HEK293T (cell line): ENCODE measurements around the gene LEPR.

Experiments used
- CTCF ChIA-PET: fragments of 350-600 bp; formaldehyde crosslinking; extraction: SDS; loops from one replicate; lab custom pipeline; 2021; ENCODE audit warnings: antibody characterized with exemption, inconsistent platforms; lab: Yijun Ruan, JAX
- POLR2A ChIA-PET: fragments of 350-600 bp; formaldehyde crosslinking; extraction: SDS; loops from one replicate; lab custom pipeline; 2020; ENCODE audit warnings: antibody characterized with exemption, inconsistent platforms; lab: Yijun Ruan, JAX
- DNase-seq: peaks from one replicate; pipeline ENCODE4 v3.0.0; 2012; ENCODE audit warnings: mixed read lengths; ENCODE audit errors: extremely low spot score
- ARNT ChIP-seq: fragments of 450-650 bp; IDR thresholded peaks from 2 replicates; pipeline ENCODE4 v1.6.1; 2017; ENCODE audit warnings: mild to moderate bottlenecking
- BHLHE40 ChIP-seq: fragments of 450-650 bp; IDR thresholded peaks from 2 replicates; pipeline ENCODE4 v1.6.1; 2016; ENCODE audit warnings: mild to moderate bottlenecking, moderate library complexity, borderline replicate concordance
- CTBP1 ChIP-seq: fragments of 450-650 bp; IDR thresholded peaks from 2 replicates; pipeline ENCODE4 v1.6.1; 2016; ENCODE audit warnings: borderline replicate concordance
- ELF4 ChIP-seq: fragments of 450-650 bp; IDR thresholded peaks from 2 replicates; pipeline ENCODE4 v1.6.1; 2017; ENCODE audit warnings: antibody characterized with exemption
- FOXA1 ChIP-seq: fragments of 450-650 bp; IDR thresholded peaks from 2 replicates; pipeline ENCODE4 v1.6.1; 2016; ENCODE audit warnings: mild to moderate bottlenecking
- FOXK2 ChIP-seq: fragments of 450-650 bp; IDR thresholded peaks from 2 replicates; pipeline ENCODE4 v1.6.1; 2016; ENCODE audit warnings: mild to moderate bottlenecking
- FOXM1 ChIP-seq: fragments of 450-650 bp; IDR thresholded peaks from 2 replicates; pipeline ENCODE4 v1.6.1; 2017; ENCODE audit warnings: mild to moderate bottlenecking, borderline replicate concordance
- HDGF ChIP-seq: fragments of 450-650 bp; IDR thresholded peaks from 2 replicates; pipeline ENCODE4 v1.6.1; 2017; ENCODE audit warnings: antibody characterized with exemption, borderline replicate concordance
- L3MBTL2 ChIP-seq: fragments of 450-650 bp; conservative IDR thresholded peaks from 2 replicates; pipeline ENCODE4 v1.6.1; 2016; ENCODE audit warnings: mild to moderate bottlenecking
- LEF1 ChIP-seq: fragments of 450-650 bp; IDR thresholded peaks from 2 replicates; pipeline ENCODE4 v1.6.1; 2017; ENCODE audit warnings: mild to moderate bottlenecking, borderline replicate concordance
- NFRKB ChIP-seq: fragments of 450-650 bp; IDR thresholded peaks from 2 replicates; pipeline ENCODE4 v1.6.1; 2016; ENCODE audit warnings: mild to moderate bottlenecking, moderate library complexity
- SP1 ChIP-seq: fragments of 450-650 bp; IDR thresholded peaks from 2 replicates; pipeline ENCODE4 v1.6.1; 2017
- SUZ12 ChIP-seq: fragments of 450-650 bp; IDR thresholded peaks from 2 replicates; pipeline ENCODE4 v1.6.1; 2016; ENCODE audit warnings: mild to moderate bottlenecking
- TARDBP ChIP-seq: fragments of 450-650 bp; IDR thresholded peaks from 2 replicates; pipeline ENCODE4 v1.6.1; 2016
- ZNF384 ChIP-seq: fragments of 450-650 bp; IDR thresholded peaks from 2 replicates; pipeline ENCODE4 v1.6.1; 2016
- TF ChIP-seq, protein P1 (sequence below): fragments of 450-650 bp; IDR thresholded peaks from 2 replicates; pipeline ENCODE4 v1.6.1; 2016

LEPR gene

DNA sequence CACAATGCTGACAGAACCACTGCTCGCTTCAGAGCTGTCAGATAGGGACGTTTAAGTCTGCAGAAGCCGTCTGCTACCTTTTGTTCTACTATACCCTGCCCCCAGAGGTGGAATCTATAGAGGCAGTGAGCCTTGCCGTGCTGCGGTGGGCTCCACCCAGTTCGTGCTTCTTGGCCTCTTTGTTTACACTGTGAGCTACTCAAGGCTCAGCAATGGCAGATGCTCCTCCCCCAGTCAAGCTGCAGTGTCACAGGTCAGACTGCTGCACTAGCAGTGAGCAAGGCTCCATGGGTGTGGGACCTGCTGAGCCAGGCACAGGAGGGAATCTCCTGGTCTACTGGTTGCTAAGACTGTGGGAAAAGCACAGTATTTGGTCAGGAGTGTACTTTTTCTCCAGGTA, 47.1 kb downstream of the LEPR start:
- CTCF ChIA-PET, result interaction anchor here (1.1 to 4.2 kb wide), 4 partner anchors 8 to 220 kb away, joined by 4 to 27 read pairs (median 4); no protein-coding TSS in a partner anchor
- POLR2A ChIA-PET, result interaction anchor here (0.9 kb wide), 1 partner anchor 47 kb away, joined by 3 read pairs; no protein-coding TSS in a partner anchor
- DNase-seq, result peak; percentile 52
- TF ChIP-seq FOXK2 (no peak), ARNT (no peak), LEF1 (no peak), ZNF384 (no peak), NFRKB (no peak), TARDBP (no peak), FOXA1 (no peak), L3MBTL2 (no peak), SP1 (no peak), BHLHE40 (no peak), SUZ12 (no peak), ELF4 (no peak)
- TF ChIP-seq, protein P1, sequence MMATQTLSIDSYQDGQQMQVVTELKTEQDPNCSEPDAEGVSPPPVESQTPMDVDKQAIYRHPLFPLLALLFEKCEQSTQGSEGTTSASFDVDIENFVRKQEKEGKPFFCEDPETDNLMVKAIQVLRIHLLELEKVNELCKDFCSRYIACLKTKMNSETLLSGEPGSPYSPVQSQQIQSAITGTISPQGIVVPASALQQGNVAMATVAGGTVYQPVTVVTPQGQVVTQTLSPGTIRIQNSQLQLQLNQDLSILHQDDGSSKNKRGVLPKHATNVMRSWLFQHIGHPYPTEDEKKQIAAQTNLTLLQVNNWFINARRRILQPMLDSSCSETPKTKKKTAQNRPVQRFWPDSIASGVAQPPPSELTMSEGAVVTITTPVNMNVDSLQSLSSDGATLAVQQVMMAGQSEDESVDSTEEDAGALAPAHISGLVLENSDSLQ, result no peak; the same call in 1 of the 2 replicates

DNA sequence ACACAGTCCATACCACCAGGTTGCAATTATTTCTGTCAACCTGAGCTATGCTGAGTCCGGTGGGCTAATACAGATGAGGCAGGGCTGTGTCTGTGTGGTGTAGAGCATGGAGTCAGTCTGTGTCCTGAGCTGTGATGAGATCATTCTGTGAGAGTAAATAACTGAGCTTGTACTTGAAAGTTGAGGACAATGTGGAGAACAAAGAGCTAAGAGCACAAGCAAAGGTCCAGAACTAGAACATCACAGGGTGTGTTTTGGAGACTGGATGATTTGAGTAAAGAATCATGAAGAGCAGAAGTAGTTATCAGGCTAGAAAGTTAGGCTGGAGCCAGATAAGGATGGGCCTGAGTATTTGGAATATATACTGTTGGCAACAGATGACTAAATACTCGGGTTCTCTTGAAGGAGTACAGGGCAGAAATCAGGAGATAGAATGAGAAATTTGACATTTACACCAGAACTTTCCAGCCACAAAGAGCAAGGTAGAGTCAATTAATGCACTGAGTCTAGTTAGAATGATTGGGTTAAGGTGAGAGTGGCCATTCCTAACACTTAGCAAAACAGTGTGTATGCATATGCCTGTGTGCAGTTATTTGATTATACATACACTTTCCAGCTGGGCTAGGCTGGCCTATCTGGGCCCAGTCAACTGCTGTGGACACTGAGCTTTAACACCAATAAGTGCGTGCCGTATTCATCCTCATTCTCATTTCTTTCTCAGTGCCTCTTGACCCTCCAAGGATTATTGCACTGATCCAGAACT, 48.8 kb downstream of the LEPR start:
- ChIA-PET POLR2A (interaction anchor here (0.7 to 0.8 kb wide), 2 partner anchors 49 to 85 kb away, joined by 3 read pairs; partner anchors contain the start of genes LEPR and LEPROT), CTCF (interaction anchor here (0.6 to 4.2 kb wide), 3 partner anchors 10 to 38 kb away, joined by 3 to 27 read pairs (median 8); no protein-coding TSS in a partner anchor)
- peak; percentile 28 for DNase-seq
- TF ChIP-seq BHLHE40, result no peak
- no peak for TF ChIP-seq CTBP1
- no peak for TF ChIP-seq FOXK2
- TF ChIP-seq SUZ12, result no peak
- TF ChIP-seq FOXA1, result no peak
- TF ChIP-seq L3MBTL2, result no peak
- TF ChIP-seq FOXM1, result no peak
- TF ChIP-seq TARDBP, result no peak
- no peak for TF ChIP-seq ELF4
- TF ChIP-seq LEF1, result no peak
- TF ChIP-seq NFRKB, result no peak
- TF ChIP-seq, protein P1, result no peak
- TF ChIP-seq ARNT, result no peak
- no peak for TF ChIP-seq ZNF384
- no peak for TF ChIP-seq SP1
- no peak for TF ChIP-seq HDGF

DNA sequence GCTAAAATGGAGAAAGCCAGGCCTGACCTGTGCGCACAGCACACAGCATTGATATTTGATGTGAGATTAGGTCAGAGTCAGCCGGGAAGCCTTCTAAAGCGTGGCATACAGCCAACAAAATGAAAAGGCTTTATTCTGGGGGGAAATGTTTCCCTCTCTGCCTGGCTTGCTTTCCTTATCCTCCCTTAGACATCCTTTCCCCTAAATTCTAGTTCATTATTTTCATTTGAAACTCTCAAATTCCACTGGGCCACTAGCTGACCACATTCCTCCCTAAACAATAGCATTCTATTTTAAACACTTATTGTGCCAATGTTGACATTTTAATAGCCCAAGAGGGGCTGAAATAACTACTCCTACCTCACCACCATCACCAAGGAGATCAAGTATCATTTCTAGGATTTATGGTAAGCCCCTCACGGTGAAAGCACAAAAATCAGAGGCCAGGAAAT, 49.4 kb downstream of the LEPR start:
- TF ChIP-seq ELF4, result no peak
- no peak for TF ChIP-seq ARNT
- TF ChIP-seq CTBP1, result peak; percentile 85
- TF ChIP-seq HDGF, result no peak
- no peak for TF ChIP-seq L3MBTL2
- TF ChIP-seq, protein P1, result peak; percentile 92
- TF ChIP-seq FOXK2, result no peak
- no peak for TF ChIP-seq BHLHE40
- no peak for TF ChIP-seq LEF1
- no peak for TF ChIP-seq SP1
- no peak for TF ChIP-seq NFRKB
- no peak for TF ChIP-seq TARDBP
- no peak for TF ChIP-seq SUZ12
- ChIA-PET CTCF (interaction anchor here (4.2 kb wide), 1 partner anchor 11 kb away, joined by 27 read pairs; no protein-coding TSS in a partner anchor), POLR2A (no interaction called here)
- DNase-seq, result peak; percentile 53
